NCI-H1417 treated with DMSO at 0.1 percent for 48 hours (cell line): ENCODE results near the gene ARHGAP28.

ENCODE experiments used
- DNase-seq: peaks from one replicate; lab custom pipeline; 2025; lab: John Stamatoyannopoulos, UW

The ARHGAP28 gene

DNA sequence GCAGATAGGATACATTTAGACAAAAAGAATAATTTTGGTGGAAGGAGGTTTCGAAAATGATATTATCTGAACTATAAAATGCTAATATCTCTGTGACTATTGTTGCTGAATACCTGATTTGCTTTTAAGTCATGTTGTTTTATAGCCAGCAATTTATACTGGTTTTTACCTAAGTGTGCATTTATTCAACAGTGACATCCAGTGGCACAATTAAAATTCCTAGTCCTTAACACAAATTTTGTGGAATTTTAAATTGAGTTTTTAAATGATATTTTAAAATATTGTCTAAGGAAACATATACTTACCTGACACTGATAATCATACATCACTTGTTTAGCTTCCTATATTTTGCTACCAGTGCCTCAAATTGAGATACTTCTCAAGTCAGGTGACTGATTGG lies 144.8 kb downstream of the ARHGAP28 start:
- DNase-seq, result no peak

GRCh38 chr18:6875749-6876148 lies 146.2 kb downstream of the ARHGAP28 start:
- no peak for DNase-seq

DNA sequence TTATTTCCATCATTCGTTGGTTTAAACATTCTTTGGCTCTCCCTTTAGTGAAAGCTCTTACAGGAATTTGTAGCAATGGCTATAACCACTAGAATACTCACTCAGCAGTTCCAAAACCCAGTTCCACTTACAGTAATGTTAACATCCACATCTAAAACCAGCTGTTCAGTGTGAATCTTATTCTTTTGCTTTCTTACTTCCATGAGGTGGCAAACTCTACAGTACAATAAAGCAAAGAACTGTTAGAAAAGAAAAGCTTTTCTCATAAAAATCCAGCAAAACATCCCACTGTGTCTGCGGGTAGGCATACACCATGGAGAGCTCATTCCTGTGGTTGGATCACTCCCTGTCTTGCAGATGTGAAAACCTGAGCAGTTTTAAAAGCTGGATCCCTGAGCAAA lies 147.1 kb downstream of the ARHGAP28 start:
- DNase-seq, result no peak

DNA sequence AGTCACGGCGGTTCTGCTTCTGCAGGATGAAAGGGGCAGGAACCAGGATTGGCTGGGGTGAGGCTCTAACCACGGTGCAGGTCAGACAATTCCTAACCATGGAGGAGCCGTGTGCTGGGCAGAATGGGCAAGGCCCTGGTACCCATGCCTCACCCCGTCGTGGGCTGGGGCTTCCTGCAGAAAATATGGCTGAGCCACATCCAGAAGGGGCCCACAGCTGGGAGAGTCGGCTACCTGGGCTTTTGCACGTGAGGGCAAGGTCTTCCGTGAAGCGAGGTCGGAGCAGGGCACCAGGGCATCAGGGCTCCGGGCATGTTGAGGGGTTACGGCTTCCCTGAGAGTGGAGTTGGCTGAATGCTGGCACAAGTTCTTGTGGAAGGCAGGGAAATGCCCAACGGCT lies 147.8 kb downstream of the ARHGAP28 start:
- DNase-seq, result no peak

GRCh38 chr18:6878556-6879297 lies 149.2 kb downstream of the ARHGAP28 start:
- DNase-seq, result no peak

- no peak for DNase-seq
Measured at GRCh38 chr18:6879508-6880195, 150.1 kb downstream of the ARHGAP28 start.

DNA sequence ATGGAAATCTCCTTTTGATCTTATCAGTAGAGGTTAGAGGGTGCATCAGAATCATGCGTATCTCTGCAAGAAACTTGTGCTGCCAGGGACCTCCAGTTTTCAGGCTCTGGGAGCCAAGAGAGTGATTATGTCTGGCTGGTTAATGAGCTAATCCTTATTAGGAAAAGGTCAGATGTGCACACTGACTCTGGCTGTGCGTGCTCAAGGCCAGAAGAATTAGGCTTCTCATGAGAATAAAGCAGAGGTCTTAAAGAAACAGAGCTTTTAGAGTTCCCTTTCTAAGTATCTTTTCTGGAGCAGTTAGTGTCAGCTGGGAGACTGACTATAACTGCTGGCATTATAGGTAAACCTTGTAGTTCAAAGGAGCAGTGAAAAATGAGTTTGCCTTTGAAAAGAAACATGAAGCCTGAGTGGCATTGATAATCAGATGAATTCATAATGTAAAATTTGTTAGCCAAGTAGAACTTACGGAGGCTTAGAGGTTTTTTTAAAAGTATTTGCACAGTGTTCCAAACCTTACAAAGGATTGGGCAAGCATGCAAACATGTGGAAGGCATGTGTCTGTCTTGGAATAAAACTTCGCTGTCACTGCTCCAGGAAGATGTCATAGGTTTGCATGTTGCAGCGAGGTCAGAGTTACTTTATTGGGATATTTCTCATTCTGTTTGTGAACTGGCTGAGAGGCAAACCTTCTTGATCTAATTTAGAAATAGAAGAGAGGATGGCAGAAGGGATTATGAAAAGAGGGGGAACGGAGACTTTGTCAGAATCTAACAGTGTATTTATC lies 151.7 kb downstream of the ARHGAP28 start:
- DNase-seq, result no peak

DNA sequence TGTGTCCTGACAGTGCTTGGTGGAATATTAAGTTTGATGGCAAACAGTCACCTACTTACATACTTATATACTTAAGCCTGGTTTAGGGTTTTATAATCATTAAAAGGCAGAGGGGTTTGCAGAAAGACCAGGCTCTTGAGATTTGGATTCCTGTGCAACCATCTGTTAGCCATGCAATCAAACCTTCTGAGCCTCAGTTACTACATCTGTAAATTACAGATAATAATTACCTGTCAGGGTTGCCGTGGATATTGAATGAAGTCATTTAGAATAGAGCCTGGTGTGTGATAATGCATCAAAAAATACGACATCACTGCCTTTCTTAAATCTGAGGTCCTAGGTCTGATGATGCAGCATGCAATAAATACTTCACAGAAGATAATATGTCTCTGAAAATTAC lies 152.9 kb downstream of the ARHGAP28 start:
- no peak for DNase-seq

DNA sequence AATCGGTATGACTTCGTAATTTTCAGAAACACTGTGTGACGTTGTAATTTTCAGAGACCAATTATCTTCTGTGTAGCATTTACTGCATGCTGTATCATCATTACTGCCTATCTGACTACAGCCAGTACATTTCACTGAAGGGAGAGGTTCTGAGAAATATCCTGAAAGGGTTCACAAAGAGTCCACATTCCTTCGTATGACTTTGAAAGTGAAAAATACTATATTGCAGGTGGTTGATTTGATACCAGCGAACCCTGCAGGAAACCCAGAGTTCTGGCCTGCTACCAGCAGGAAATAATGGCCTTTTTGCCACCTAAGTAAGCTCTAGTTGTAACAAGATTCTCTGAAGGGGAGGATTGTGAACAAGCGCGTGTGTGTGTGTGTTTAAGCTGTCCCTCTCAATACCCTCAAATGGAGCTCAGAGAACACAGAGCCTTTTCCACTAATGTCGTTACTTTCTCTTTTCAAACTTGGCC lies 155.5 kb downstream of the ARHGAP28 start:
- DNase-seq, result no peak

- DNase-seq, result no peak
Measured at GRCh38 chr18:6885992-6886796, 156.7 kb downstream of the ARHGAP28 start.

DNA sequence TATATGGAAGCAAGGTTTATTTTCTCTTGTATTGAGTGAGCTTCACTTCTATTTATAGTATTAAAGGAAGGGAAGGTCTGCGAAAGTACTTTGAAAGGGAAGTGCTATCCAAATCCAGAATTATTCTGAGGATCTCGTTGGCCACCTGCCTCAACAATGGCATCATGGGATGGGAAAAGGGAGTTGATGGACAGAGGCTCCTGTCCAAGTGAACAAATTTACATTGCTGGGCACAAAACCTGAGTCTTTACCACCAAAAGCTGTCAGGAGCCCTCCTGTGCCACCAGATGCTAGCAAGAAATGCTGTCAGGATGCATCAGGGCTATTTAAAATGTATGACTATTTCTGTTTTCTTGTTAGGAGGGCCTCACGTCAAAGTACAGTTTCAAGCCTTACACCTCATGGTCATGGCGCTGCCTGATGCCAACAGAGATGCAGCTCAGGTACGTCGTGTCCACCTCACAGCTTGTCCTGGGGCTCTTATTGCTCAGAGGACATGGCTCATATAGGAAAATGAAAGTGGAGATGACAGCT lies 157.3 kb downstream of the ARHGAP28 start:
- DNase-seq, result no peak

DNA sequence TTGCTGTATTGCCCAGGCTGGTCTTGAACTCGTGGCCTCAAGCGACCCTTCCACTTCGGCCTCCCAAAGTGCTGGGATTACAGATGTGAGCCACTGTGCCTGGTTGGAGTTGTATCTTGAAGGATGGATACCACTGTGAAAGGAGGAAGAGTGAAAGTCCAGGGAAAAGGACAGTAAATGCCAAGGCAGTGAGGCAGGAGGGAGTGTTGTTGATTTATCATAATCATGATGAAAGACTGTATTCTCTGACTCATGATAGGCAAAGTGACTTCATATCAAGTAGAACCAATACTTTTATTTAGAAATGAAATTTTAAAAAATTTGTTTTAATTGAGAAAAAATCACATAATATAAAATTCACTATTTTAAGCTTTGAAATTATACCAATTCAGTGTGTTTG lies 162.3 kb downstream of the ARHGAP28 start:
- DNase-seq, result no peak

GRCh38 chr18:6901286-6901926 lies 171.9 kb downstream of the ARHGAP28 start:
- DNase-seq, result no peak

- no peak for DNase-seq
Measured at GRCh38 chr18:6917072-6917471, 187.6 kb downstream of the ARHGAP28 start.

GRCh38 chr18:6920099-6920955 lies 190.8 kb downstream of the ARHGAP28 start:
- DNase-seq, result no peak

DNA sequence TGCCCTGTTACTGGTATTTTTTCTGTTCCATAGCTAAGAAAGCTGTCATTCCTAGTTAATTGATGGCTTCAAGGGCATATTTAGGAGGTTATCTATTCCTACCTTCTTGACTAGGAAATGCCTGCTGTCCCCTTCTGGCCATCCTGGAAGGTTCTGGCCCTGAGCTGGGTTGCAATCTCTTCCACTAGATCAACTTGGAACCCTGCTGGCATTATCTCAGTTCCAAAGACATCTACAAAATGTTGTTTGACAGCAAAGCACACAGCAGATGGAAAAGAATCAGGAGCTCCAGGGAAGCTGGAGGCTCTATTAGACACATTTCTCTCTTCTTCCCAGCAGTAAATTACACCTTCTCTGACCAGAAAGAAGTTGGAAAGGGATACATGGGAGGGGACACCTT lies 192.1 kb downstream of the ARHGAP28 start:
- no peak for DNase-seq

GRCh38 chr18:6923220-6923619 lies 193.7 kb downstream of the ARHGAP28 start:
- DNase-seq, result no peak

GRCh38 chr18:6927153-6927552 lies 197.6 kb downstream of the ARHGAP28 start:
- DNase-seq, result no peak

GRCh38 chr18:6928359-6928758 lies 198.8 kb downstream of the ARHGAP28 start:
- no peak for DNase-seq
